Measurements from ENCODE around the gene CYP26C1.

CYP26C1 gene

GRCh38 chr10:93064874-93065660, 4.5 kb downstream of the CYP26C1 start:
- DNase-seq (ENCODE audit: low spot score) = no peak

DNA sequence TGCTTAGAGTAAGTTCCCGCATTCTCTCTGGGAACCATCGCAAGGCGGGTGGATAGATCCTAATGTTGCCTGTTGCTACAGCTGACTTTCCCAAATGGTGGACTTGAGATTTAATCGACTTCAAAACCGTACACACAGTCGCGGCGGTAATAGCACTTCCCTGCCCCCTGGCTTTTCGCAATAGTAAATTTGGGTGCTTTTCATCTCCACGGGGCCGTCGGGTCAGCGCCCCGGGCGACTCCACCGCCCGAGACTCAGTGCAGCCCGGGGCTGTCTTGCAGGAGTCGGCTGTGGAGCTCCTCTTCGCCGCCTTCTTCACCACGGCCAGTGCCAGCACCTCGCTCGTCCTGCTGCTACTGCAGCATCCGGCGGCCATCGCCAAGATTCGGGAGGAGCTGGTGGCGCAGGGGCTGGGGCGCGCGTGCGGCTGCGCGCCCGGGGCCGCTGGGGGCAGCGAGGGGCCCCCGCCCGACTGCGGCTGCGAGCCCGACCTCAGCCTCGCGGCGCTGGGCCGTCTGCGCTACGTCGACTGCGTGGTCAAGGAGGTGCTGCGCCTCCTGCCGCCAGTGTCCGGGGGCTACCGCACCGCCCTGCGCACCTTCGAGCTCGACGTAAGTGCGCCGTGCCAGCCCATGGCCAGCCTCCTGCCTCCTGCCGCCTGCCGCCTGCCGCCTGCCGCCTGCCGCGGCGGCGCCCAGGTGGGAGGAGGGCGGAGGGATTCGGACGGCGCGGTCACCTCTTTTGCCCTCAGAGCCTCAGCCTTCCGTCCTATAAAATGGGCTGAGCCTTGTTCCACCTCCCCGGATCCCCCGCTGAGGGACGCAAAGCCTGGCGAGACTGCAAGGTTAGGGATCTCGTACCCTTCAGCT, 5.3 kb downstream of the CYP26C1 start:
- DNase-seq (ENCODE audit: low spot score) = no peak

GRCh38 chr10:93066544-93066913, 5.9 kb downstream of the CYP26C1 start:
- no peak for DNase-seq (ENCODE audit: low spot score)

DNA sequence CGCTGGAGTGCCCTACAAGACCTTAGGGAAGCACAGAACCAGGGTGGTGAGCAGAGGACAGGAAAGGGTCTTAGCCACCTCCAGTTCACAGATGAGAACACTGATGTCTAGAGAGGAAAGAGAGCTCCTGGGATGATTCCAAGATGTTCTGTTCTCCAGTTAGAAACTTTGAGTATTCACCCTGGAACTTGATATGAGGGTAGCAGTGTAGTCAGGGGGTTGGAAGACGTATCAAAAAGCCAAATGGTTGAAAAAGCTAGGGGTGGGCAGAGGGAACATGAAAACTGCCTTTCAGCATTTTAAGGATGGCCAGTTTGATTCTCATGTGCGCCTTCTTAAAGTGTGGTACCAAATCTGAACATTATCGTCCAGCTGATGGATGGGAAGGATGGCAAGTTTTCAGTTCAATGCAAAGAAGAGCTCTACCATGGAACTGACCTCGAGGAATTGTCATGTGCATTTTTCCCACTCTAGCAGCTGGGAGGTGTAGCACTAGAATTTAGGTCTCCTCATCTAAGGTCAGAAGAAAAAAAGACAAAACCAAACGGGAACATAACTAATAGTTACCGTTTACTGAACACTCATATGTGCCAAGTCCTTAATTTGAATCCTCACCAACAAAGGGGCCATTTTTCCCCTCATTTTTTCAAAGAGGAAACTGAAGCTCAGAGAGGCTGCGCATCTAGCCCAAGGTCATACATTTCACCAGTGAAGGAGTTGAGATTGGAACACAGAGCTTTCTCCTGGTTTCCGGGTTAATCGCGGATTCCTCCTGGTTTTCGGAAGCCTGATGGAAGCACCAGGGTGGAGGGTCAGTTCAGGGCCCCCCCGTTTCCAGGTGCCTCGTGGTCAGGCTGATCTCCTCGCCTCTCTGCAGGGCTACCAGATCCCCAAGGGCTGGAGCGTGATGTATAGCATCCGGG, 7.1 kb downstream of the CYP26C1 start:
- DNase-seq (ENCODE audit: low spot score) = no peak

DNA sequence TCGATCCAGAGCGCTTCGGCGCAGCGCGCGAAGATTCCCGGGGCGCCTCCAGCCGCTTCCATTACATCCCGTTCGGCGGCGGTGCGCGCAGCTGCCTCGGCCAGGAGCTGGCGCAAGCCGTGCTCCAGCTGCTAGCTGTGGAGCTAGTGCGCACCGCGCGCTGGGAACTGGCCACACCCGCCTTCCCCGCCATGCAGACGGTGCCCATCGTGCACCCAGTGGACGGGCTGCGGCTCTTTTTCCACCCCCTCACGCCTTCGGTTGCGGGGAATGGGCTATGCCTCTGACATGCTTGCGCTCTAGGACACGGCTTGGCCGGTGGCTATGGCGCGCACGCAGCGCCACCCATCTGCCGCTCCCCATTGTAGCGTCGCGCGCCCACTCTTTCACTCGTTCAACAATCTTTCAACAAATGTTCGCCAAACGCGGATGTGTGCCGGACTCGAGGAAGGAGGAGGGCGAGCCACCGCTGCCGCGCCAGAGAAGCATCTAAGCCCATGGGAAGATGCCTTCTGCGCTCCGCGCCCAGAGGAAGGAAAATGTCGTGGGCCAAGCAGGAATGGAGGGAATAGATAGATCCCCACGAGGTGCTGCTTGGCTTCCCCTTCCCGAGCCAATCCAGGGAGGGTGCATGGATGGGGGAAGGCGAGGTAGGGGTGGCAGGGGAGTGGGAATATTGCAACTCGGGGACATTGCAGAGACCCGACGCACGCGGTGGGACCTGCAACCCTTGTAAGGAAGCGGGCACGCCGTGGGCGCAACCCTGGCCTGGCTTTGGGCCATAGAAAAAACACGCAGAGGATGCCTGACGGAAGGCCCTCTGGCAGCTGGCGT, 8.0 kb downstream of the CYP26C1 start:
- DNase-seq (ENCODE audit: low spot score) = no peak

DNA sequence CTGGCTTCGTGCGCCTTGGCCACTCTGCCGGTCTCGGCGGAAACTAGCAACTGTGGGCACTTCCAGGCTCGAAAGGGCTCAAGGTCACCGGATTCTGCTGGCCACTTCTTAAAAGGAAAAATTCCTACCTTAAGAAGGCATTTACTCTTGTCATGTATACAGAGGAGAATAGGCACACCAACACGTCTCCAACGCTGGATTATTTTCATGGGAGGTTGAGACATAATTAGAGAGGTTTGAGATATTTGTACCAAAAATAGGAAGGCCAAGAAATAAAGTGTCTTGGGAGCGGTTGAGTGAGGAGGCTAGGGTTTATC, 8.6 kb downstream of the CYP26C1 start:
- no peak for DNase-seq (ENCODE audit: low spot score)

DNA sequence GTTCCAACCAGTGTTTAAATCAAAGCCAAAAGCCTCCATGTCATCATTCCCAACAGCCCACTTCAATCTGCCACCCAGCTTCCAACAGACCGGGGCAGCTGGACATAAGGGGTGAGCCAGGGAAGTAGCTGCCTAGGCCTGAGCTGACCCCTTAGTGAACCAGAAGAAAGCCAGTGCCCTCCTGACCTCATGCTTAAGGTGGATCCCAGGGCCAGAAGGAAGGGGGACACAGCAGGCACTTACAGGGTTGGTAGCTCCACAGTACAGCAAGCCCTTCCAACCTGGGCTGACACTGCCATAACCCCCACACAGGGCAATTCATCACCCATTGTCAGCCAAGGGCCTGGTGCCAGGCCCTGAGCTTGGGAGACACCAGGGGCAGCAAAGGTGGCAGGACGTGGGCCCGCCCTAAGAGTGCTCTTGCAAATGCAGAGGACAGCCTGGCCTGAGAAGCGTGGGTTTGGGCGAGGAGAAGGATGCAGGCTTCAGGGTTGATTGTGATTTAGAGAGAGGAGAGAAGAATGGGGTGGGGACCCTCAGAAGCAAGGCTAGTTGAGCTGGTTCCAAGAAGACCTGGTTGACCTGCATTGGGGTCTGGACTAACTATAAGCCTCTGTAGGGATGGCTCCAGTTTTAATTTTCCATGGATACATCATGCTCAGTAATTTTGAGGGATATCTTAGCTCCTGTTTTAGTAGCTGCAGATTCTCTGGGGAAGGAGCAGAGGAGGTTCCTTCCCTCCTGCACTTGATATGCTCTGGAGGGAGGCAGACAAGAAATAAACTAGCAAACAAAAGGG, 10.0 kb downstream of the CYP26C1 start:
- no peak for DNase-seq (ENCODE audit: low spot score)

DNA sequence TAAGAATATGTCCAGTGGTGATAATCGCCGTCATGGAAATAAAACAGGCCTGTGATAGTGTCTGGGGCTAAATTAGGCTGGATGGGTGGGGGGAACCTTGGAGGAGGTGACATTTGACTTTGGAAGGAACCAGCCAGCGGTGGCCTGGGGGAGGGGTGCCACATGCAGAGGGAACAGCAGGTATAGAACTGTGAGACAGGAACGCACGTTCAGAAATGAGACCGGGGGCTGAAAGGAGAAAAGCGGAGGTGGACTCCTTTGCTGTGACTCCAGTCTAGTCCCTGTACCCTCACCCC, 10.5 kb downstream of the CYP26C1 start:
- DNase-seq (ENCODE audit: low spot score) = no peak

DNA sequence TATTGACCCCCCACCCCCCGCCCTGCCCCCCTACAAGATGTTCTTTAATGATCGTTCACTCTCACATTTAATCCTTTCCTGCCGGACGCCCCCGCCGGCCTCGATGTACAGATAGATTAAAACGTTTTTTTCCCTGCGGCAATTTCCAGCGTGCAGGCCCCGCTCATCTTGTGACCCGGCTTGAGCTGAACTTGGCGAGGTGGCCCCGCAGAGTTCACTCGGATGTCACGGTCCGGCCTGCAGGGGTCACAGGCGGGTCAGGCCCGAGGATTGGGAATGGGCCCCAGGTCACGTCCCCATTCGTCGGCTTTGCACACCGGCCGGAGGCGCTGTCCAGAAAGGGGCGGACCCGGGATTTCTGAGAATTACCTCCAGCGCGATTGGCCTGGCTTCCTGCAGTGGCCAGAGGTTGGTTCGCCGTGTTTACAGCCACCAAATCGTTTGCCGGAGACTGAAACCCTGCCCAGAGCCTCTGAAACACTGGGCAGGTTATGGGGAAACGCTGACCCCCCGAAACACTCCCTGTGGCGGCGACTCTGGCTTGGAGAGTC, 11.2 kb downstream of the CYP26C1 start:
- DNase-seq (ENCODE audit: low spot score) = no peak

DNA sequence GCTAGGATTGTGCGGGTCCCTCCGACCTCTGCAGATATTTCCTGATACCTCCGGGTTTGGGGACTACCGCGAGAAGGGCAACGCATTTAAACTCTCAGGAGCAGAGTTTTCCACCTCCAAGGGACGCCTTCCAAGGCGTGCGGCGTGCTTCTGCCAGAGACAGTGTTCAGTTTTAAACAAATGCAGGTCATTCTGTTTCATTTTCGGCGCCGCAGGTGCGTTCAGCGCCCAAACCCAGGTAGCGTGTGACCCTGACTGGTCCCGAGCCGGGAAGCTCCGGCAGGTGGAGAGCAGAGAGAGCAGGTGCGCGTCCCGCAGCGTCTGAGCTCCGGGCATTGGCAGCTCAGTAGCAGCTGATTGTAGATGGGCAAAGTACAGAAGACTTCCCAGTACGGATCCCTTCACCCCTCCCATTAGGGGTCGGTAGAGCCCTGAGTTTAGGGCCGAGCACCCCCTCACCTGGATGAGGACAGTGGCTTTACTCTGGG, 11.7 kb downstream of the CYP26C1 start:
- DNase-seq (ENCODE audit: low spot score) = no peak

DNA sequence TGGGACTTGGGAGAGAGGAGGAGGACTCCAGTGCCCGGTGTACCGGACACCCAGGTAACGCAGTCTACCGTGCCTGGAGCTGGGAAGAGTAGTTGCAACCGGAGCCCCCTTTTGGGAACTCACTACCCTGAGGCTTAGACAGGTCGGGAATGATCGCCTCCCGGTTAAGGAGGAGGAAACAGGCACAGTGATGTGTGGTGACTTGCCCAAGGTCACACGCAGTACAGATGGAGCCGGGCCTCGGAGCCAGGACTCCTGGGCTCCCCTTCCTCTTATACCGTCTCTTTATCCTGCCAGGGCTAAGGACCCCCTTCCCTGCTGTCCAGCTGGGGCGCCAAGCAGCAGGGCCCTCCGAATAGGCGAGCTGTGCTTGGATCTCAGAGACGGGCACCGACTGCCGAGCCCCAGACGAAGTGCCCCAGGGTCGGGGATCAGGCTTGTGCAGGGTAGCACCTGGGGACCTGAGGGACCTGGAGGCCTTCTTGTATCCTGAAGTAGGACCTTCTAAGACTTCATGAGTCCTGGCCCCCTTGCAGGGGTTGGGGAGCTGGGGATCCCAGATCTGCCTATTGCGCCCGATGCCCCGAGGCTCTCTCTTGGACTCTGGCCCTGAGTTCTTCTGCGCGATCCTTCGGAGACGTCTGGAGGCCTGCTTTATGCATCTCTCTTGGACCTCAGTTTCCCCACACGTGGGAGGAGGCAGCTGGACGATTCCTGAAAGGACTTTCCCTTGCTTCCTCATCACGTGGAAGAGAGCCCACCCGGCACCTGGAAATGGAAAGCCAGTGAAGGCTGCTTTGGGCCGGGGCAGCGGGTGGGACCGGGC, 12.3 kb downstream of the CYP26C1 start:
- no peak for DNase-seq (ENCODE audit: low spot score)

GRCh38 chr10:93073539-93074146, 13.0 kb downstream of the CYP26C1 start, which contains the start of gene CYP26A1:
TSS of gene CYP26A1 (plus strand) at chr10:93073893. CDS start at chr10:93073935, 42 bp downstream.
- DNase-seq (ENCODE audit: low spot score) = no peak

- DNase-seq (ENCODE audit: low spot score) = no peak
These were observed 13.6 kb downstream of the CYP26C1 start for GRCh38 chr10:93074147-93074596.

GRCh38 chr10:93074597-93075368, 14.2 kb downstream of the CYP26C1 start:
- DNase-seq (ENCODE audit: low spot score) = no peak

GRCh38 chr10:93075369-93076221, 15.0 kb downstream of the CYP26C1 start:
- no peak for DNase-seq (ENCODE audit: low spot score)

- no peak for DNase-seq (ENCODE audit: low spot score)
These were observed 16.3 kb downstream of the CYP26C1 start for GRCh38 chr10:93076871-93077270.

GRCh38 chr10:93077860-93078337, 17.3 kb downstream of the CYP26C1 start:
- DNase-seq (ENCODE audit: low spot score) = no peak
